ENCODE measurements around the gene ZC3H12D.

GRCh38 chr6:149503276-149503675, 18.5 kb upstream of the ZC3H12D start:
- no peak for TF ChIP-seq CTCF (conservative IDR thresholded peaks at IDR 0.05; ENCODE audit: low read depth in 2 of 2)
- no peak for TF ChIP-seq EZH2 (IDR thresholded peaks at IDR 0.05; ENCODE audit: low read depth, unreplicated experiment)
- TF ChIP-seq REST (IDR thresholded peaks at IDR 0.05; ENCODE audit: unreplicated experiment): no peak
- no peak for TF ChIP-seq EZH2phosphoT487 (IDR thresholded peaks at IDR 0.05; ENCODE audit: unreplicated experiment)
